22Rv1 (cell line): ENCODE measurements around the gene ANKAR.
"Not testable (repeated sequence)": the region's sequence is repeated elsewhere in the genome, so short reads cannot be mapped to it uniquely, and the experiment has no call there.

Experiments
- H3K27ac ChIP-seq: fragments of 450-650 bp; 2 replicates; pipeline ENCODE4 v1.5.1; 2017
- ZFX ChIP-seq: fragments of 450-650 bp; IDR thresholded peaks from 2 replicates; pipeline ENCODE4 v1.6.1; 2017; ENCODE audit warnings: antibody characterized with exemption, borderline replicate concordance
- TF ChIP-seq, protein P1 (sequence below): fragments of 450-650 bp; IDR thresholded peaks from 2 replicates; pipeline ENCODE4 v1.5.1; 2017; ENCODE audit warnings: mild to moderate bottlenecking

The ANKAR gene

DNA sequence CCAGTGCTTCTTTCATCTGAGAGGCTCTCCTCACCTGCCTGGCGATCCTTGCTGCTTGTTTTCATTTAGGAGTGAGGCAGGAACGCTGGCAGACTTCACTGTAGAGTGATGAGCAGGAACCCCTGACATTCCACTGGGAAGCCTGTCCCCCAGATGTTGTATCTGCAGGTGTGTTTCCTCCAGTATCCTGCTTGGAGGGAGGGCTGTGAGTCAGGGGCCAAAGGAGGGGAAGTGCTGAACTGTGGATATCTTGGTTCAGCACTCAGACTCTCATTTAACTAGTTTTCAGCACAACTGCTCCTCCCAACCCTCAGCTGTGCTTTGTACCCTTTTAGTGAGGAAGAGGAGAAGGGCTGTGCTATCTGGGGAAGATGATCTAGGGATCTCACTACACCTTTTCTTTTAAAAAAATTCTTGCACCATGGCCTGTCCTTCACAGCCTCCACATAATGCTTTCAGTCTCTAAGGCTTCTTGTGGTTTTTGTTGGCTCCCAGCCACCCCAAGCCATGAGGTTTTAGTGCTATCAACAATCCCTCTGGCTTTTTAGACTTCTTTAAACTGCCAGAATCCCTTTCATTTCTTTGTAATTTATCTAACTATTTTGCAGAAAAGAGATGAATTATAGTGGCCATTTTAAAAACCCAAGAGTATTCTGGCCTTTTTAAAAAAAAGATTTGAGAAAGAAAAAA is 11.2 kb downstream of the ANKAR start:
- TF ChIP-seq, protein P1, sequence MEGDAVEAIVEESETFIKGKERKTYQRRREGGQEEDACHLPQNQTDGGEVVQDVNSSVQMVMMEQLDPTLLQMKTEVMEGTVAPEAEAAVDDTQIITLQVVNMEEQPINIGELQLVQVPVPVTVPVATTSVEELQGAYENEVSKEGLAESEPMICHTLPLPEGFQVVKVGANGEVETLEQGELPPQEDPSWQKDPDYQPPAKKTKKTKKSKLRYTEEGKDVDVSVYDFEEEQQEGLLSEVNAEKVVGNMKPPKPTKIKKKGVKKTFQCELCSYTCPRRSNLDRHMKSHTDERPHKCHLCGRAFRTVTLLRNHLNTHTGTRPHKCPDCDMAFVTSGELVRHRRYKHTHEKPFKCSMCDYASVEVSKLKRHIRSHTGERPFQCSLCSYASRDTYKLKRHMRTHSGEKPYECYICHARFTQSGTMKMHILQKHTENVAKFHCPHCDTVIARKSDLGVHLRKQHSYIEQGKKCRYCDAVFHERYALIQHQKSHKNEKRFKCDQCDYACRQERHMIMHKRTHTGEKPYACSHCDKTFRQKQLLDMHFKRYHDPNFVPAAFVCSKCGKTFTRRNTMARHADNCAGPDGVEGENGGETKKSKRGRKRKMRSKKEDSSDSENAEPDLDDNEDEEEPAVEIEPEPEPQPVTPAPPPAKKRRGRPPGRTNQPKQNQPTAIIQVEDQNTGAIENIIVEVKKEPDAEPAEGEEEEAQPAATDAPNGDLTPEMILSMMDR: no peak
- no peak for TF ChIP-seq ZFX

DNA sequence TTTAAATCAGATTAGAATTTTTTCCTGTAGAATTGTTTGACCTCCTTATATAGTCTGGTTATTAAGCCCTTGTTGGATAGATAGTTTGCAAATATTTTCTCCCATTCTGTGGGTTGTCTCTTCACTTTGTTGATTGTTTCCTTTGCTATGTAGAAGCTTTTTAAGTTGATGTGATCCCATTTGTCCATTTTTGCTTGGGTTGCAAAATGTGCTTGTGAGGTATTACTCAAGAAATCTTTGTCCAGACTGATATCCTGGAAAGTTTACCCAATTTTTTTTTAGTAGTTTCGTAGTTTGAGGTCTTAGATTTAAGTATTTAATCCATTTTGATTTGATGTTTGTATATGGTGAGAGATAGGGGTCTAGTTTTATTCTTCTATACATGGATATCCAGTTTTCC is 13.3 kb downstream of the ANKAR start:
- H3K27ac ChIP-seq: not testable (repeated sequence)

More for the DNA sequence above, 11.2 kb downstream of the ANKAR start:
- H3K27ac ChIP-seq: no peak overlapping the region

DNA sequence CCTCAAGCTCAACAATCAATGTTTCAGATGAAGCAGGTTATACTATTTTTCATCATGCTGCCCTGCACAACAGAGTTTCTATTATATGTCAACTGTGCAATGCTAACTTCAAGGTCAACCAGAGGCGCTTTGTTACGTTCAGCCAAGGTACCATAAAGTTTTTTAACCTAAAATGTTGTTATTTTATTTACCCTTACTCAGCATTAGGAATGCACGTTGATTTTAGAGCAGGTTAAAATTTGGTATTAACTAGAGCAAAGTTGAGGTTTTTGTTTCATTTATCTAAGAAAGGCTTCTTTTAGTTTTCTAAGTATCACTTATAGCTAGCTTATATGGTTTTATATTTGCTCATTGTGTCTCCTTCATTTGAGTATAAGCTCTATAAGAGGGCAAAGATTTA is 21.8 kb downstream of the ANKAR start:
- no peak for TF ChIP-seq ZFX
- TF ChIP-seq, protein P1: no peak
- H3K27ac ChIP-seq: no peak overlapping the region

DNA sequence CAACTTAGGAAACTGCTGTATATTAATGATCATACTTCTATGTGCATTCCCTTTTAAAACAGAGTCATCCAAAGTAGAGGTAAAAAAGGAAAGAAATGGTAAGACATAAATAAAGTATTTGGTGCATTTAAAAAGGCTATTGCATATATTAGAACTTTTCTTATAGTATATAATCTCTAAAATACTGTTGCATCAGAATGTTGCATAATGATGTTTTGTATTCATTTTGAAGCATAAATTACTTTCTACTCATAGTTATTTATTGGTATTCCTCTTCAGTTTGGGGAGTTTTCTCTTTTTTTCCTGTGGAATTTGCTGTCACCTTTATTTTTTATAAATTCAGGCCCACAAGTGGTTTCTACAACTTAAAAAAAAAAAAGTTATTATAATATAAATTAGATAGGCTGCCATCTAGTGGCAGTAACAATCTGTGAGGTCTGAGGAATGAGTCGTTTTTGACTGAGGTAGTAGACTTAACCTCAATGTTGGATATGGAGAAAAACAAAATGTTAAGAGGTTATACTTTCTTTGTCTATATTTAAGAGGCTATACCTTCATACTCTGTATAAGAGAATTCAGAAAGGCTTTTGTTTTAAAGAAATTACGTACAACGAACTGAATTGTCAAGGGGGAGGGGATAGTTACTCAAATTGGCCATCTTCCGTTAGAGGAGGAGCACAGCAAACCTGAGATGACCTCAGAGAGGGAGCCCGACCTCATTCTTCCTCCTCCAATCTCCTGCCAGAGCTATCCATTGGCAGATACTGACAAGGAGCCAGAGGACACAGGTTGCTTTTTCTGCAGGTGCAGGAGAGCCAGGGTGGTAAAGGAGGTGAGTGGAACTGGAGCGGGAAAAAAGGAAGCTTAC is 23.8 kb downstream of the ANKAR start:
- no peak overlapping the region for H3K27ac ChIP-seq
- no peak for TF ChIP-seq ZFX
- TF ChIP-seq, protein P1: peak; percentile 79

DNA sequence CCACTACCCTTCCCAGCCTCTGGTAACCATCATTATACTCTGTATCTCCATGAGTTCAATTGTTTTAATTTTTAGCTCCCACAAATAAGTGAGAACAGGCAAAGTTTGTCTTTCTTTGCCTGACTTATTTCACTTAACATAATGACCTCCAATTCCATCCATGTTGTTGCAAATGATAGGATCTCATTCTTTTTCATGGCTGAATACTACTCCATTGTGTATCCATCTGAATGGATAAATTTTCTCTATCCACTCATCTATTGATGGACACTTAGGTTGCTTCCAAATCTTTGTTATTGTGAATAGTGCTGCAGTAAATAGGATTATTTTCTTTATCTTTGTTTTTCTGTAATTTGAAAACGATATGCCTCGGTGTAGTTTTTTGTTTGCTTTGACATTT is 26.2 kb downstream of the ANKAR start:
- H3K27ac ChIP-seq: no peak overlapping the region
- no peak for TF ChIP-seq ZFX
- TF ChIP-seq, protein P1: no peak

DNA sequence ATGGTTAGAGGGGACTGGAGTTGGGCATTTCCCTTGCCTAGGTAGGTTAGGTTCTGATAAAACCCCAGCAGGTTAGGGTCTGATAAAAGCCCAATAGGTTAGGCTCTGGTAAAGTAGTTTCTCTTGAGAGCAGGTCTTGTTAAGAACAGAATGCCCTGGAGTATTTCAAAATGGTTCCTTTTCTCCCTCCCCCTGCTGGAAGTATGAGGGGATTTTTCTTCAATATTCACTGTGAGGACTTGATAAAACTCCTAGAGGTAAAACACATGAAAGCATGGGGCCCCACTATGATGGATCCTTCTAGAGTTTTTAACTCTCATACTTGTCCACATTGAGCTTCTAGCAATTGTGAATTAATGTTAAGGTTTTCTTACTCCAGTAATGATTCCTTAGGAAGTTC is 27.6 kb downstream of the ANKAR start:
- TF ChIP-seq, protein P1: no peak
- TF ChIP-seq ZFX: no peak
- no peak overlapping the region for H3K27ac ChIP-seq

DNA sequence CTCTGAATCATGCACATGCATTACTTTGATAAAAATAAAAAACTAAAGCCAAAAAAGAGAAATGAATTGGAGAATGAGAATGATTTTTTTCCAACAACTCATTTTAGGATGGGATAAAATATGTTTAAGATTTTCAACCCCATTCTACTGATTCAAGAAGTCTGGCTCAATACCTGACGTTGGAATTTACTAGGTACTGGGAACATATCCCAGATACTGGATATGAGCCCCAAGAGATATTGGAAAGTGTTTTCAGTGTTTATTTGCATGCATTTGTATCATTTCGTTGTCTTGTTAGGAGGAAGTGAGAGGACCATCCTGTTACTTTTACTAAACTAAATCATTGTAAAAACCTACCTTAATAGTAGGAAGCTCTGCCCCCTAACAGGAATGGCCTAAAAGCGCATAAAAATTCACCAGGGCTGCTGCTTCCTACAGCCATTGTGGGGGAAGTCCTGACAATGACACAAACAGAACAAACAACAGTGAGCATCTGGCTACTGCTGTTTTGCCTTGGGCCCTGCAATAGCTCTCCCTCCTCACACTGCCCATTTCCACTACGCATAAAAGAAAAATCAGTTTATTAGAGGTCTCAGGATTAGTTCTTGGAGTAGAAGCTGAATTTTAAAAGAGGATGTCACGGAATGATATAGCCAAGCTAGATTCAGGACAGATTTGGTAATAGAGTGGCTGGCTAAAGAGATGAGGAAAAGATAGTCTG is 35.2 kb downstream of the ANKAR start:
- TF ChIP-seq, protein P1: no peak
- TF ChIP-seq ZFX: no peak
- no peak overlapping the region for H3K27ac ChIP-seq

DNA sequence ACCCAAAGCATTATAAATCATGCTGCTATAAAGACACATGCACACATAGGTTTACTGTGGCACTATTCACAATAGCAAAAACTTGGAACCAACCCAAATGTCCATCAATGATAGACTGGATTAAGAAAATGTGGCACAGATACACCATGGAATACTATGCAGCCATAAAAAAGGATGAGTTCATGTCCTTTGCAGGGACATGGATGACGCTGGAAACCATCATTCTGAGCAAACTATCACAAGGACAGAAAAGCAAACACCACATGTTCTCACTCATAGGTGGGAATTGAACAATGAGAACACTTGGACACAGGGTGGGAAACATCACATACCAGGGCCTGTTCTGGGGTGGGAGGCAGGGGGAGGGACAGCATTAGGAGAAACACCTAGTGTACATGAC is 43.1 kb downstream of the ANKAR start:
- H3K27ac ChIP-seq: not testable (repeated sequence)
